CD4-positive, alpha-beta T cell treated with Interleukin-4 for 4 hours (primary cell): Measurements from ENCODE around the gene CTNNA3.

ENCODE experiments used
- DNase-seq: peaks from one replicate; pipeline ENCODE4 v3.0.0-alpha.2; 2020

Gene CTNNA3

DNA sequence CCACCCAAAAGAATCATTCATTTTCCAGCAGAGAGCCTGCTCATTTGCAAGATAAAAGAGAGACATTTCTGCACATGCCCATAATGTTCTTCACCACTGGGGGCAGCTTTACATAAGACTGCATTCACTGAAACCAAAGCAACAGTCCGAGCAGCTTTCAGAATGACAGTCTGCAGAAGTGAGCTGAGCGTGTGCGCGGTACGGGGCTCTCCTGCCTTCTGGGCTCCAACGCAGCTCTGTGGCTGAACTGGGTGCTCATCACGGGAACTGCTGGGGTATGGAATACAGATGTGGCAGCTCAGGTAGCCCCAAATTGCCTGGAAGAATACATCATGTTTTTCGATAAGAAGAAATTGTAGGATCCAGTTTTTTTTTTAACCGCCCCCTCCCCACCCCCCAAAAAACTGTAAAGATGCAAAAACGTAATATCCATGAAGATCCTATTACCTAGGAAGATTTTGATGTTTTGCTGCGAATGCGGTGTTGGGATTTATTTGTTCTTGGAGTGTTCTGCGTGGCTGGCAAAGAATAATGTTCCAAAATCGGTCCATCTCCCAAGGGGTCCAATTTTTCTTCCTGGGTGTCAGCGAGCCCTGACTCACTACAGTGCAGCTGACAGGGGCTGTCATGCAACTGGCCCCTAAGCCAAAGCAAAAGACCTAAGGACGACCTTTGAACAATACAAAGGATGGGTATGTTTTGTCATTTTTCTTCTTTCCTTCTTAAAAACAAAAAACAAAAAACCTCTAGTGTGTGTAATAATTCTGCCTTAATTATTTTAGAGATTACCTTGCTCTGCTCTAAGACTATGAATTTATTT lies 769.9 kb downstream of the CTNNA3 start, which contains the start of gene LRRTM3:
Gene LRRTM3 (plus strand): TSS at position 141 of the 820 bp plus-strand sequence.
- peak; percentile 1 for DNase-seq

DNA sequence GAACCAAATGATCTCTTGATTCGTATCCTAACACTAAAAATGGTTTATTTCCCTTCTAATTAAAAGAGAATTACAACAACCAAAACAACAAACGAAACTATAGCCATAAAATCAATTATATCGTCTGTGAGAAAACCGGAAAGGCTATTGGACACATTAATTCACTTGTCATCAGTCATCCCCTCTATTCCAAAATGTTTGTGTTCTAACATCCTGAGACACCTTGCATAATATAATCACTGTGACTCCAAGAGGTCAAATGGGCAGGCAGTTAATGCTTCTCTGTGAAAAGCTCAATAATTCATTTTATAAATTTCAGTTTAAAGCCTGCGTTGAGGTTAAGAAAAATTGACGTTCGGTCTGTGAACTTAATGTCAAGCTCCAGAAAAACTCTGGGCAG lies 770.6 kb downstream of the CTNNA3 start:
- DNase-seq: no peak

- DNase-seq: no peak
Observed at GRCh38 chr10:66924674-66925345, 771.2 kb downstream of the CTNNA3 start.

DNA sequence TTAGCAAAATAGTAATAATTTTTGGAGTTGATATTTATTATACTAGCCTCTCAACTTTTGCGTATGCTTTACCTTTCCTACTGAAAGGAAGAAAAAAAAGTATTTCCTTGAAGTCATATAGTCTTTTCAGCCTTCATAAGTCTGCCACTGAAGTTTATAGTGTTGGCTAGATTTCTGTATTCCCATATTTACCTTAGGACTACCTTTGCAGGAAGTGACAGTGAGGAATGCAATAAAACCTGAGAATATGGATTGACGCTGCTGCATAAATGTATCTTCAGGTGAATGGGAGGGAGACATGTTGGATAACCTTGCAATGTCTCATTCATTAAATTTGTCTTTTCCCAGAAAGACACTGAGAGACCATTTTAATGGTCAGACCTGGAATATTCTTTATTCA lies 776.7 kb downstream of the CTNNA3 start:
- DNase-seq: no peak

- DNase-seq: no peak
Observed at GRCh38 chr10:66917104-66917503, 778.9 kb downstream of the CTNNA3 start.

- no peak for DNase-seq
Observed at GRCh38 chr10:66916030-66916429, 780.0 kb downstream of the CTNNA3 start.

- DNase-seq: no peak
Observed at GRCh38 chr10:66910671-66911070, 785.3 kb downstream of the CTNNA3 start.

DNA sequence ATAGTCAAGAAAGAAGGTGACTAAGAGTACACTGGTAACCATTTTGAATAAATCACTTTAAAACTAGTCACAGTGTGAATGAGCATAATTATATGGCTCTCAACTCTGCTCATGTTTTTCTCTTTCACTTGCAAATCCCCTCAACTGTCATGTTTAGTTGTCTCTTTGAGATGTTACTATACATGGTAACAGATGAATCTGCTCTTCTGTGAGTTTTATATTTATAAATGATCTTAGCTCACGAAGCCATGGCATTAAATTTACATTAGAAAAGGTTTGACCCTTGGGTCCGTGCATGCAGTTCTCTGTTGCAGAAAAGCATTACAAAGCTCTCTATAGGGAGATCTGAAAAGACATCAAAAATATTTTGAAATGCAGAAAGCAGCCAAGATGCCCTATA lies 803.1 kb downstream of the CTNNA3 start:
- no peak for DNase-seq

DNA sequence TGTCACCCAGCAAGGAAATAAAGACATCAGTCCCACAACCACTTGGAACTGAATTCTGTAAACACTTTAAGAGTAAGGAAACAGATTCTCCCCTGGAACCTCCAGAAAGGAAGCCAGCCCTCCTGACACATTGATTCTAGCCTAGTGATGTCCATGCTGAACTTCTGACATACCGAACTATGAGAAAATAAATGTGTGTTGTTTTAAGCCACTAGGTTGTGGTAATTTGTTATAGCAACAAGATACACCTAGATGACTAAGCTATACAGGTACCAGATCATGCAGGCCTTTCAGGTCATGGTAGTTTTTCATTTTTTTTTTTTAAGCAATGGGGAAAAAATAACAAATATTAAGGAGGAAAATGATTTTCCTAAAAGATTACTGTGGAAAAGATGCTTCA lies 807.8 kb downstream of the CTNNA3 start:
- no peak for DNase-seq

DNA sequence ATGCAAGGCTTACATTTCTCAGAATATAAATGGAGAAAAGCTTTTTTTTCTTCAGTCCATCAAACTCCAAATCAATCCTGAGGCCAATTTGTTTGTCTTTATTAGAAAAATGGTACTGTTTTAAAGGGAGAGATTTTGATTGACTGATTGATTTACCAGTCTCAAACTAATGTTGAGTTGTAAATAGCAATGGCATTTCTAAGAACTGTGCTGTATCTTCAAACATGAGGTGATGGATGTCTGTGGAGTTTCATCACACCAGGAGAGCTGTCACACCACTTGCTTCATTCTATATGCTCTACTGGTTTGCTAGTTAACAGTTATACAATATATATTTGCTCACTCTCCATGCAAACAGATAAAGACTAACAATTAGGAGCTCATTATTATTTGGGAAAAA lies 809.1 kb downstream of the CTNNA3 start:
- no peak for DNase-seq

DNA sequence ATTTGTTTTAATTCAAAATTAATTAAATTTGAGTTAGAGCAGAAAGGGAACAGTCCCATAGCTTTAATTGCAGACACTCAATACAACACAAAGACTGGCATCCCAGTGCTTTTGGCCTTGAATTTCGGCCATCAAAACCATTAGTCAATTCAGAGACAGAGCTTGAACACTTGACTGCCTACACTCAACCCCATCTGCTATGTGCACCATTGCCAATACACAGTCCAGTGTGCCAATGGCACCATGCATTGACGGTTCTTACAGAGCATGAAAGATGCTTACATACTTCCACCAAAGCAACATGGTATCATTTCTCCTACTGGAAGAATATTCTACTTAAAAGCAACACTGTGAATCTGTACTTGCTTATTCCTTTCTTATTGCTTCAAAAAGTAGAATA lies 813.7 kb downstream of the CTNNA3 start:
- no peak for DNase-seq

DNA sequence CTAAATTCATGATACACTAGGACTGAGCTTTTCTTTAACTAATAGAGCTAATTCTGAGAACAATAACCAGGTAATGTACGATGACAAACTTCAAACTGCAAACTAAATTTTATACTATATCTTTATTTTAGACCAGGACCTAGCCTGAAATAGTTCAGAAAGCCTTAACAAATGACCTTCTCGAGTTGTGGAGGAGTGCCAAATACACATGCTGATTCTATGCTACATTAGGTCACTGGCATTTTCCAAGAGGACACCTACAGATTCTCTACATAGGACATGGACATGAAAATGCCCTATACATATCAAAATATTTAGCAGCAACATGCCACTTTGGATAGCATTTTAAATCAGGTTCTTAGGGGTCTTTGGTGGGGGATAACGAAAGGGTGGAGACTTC lies 814.2 kb downstream of the CTNNA3 start:
- DNase-seq: no peak

DNA sequence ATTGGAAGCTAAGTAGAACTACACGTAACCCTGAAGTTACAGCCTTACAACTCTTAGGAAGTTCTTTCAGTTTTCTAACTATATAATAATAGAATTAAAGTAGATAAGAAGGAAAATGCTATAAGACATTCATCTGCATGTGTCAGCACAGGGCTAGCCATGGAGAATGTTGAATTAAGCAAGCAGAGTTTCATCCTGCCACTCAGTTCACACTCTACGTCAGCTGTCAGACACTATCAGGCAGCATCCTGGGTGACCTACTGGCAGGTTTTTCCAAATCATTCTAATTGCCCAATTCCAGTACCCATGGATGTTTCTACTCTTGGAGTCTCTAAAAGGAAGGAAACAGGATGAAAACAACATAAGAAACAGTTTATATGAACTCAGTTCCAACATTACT lies 815.2 kb downstream of the CTNNA3 start:
- DNase-seq: no peak

DNA sequence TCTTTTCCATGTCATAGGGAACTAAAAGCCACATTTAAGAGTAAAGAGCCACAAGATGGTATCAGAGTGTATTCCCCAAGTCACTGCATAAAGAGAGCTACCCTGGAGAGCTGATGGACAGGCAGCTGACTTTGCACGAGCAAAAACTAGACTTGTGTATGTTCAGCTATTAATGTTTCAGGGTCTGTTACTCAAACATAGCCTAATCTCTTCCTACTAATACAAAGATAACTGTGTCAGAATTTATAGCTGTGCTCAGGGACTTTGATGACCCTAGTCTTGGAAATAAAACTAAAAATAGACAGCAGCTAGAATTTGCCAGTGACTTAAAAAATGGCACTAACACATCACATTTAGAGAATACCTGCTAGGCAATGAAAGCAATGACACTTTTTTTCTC lies 815.7 kb downstream of the CTNNA3 start:
- DNase-seq: no peak

- no peak for DNase-seq
Observed at GRCh38 chr10:66877361-66877760, 818.6 kb downstream of the CTNNA3 start.

GRCh38 chr10:66869635-66870034 lies 826.4 kb downstream of the CTNNA3 start:
- no peak for DNase-seq

- DNase-seq: no peak
Observed at GRCh38 chr10:66862687-66863258, 833.2 kb downstream of the CTNNA3 start.

- no peak for DNase-seq
Observed at GRCh38 chr10:66860376-66860945, 835.5 kb downstream of the CTNNA3 start.

DNA sequence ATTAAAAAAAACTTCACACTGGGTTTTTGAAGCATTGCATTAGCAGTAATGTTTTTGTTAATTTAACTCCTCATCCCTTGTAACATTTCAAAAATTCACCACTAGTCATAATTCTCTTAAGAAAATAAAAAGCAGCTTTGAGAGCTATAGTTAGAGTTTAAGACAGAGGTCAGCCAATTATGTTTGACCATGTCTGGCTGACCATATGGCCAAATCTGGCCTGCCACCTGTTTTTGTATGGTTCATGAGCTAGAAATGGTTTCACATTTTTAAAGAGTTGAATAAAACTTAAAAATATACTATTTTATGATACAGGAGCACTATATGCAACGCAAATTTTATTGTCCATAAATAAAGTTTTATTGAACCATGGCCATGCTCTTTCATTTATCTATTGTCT lies 843.2 kb downstream of the CTNNA3 start:
- DNase-seq: no peak

GRCh38 chr10:66848856-66849255 lies 847.1 kb downstream of the CTNNA3 start:
- no peak for DNase-seq

DNA sequence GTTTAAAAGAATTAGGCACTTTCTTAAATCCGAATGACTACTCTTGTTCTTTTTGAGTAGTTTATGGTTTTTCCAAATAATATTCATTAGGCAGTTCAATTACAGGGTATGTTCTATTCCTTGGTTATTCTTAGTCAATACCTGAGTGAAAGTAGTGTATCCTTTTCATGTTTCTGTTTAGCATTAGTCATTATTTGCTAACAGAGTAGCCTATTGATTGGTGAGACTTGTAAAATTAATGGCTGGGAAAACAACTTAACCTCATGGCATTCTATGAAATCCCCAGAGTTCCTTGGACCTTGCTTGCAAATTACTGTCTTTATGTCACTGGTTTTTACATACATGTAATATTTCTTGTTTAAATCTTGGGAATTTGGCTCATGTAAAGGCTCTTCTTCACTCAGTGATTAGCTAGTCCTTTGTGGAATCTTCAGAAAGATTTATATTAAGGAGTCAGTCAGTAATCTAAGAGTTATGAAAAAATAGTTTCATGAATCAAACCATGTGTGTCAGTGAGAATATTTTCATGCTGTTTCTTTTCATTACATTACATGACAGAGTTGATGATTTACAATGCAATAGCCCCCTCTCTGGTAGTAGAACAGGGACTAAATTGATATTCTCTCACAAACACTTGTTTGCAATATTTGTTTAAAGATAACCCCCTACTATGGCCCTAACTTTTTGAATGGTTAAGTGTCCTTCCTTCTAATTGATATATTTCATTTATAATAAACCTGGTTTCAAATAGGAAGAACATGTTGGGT lies 851.6 kb downstream of the CTNNA3 start:
- no peak for DNase-seq

- no peak for DNase-seq
Observed at GRCh38 chr10:66843396-66843795, 852.6 kb downstream of the CTNNA3 start.

DNA sequence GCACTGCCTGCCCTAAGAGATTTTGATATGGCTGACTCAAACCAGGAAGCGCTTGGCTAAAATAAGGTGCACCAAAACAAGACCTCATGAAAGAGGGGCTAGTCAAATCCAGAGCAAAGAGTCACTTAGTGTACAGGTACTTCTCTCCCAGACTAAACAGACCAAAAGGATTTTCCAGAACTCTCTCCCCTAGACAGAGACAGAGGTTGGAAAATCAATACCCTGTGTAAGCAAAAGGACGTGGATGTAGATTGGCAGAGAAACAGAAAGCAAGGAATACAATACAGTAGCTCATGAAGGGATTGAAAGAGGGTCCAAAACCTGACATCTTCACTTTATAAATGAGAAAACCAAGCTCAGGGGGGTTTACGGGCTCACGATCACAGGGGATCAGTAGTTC lies 853.1 kb downstream of the CTNNA3 start:
- DNase-seq: no peak
